ENCODE measurements around the gene HIRA. TPM values are rescaled to one million over a fixed set of nuclear protein-coding genes. Genes with fewer than 3 reads are reported as not detected.

HIRA gene
- total and polyA plus RNA-seq, 2 experiments from 2014 or later = 9.4 to 58.3 TPM

GRCh38 chr22:19477321-19478044 is 46.0 kb upstream of the HIRA start:
- H4K20me1 ChIP-seq (replicated peaks; ENCODE audit: insufficient read depth) = peaks cover 41% of the 10 kb centered on the region
- H3K36me3 Mint-ChIP-seq (ENCODE audit: low read depth) = peaks cover 21% of the 10 kb centered on the region
- H3K4me1 ChIP-seq (ENCODE audit: insufficient read depth) = peaks cover 13% of the 10 kb centered on the region
- TF ChIP-seq EZH2 (IDR thresholded peaks at IDR 0.05; ENCODE audit: low read depth, unreplicated experiment) (no peak), POLR2AphosphoS5 (IDR thresholded peaks at IDR 0.05; ENCODE audit: low read depth) (no peak), CREB1 (CRISPR knock-in tag; IDR thresholded peaks at IDR 0.05; ENCODE audit: low read depth) (no peak), JUNB (IDR thresholded peaks at IDR 0.05; ENCODE audit: unreplicated experiment) (no peak), ETS1 (IDR thresholded peaks at IDR 0.05) (no peak), CTCF (conservative IDR thresholded peaks at IDR 0.05; ENCODE audit: low read depth in 2 of 2) (no peak), EZH2phosphoT487 (IDR thresholded peaks at IDR 0.05; ENCODE audit: unreplicated experiment) (no peak), STAT1 (IDR thresholded peaks at IDR 0.05; ENCODE audit: unreplicated experiment) (no peak), ZNF114 (CRISPR knock-in tag; IDR thresholded peaks at IDR 0.05) (no peak)
- TF ChIP-seq, protein P1, sequence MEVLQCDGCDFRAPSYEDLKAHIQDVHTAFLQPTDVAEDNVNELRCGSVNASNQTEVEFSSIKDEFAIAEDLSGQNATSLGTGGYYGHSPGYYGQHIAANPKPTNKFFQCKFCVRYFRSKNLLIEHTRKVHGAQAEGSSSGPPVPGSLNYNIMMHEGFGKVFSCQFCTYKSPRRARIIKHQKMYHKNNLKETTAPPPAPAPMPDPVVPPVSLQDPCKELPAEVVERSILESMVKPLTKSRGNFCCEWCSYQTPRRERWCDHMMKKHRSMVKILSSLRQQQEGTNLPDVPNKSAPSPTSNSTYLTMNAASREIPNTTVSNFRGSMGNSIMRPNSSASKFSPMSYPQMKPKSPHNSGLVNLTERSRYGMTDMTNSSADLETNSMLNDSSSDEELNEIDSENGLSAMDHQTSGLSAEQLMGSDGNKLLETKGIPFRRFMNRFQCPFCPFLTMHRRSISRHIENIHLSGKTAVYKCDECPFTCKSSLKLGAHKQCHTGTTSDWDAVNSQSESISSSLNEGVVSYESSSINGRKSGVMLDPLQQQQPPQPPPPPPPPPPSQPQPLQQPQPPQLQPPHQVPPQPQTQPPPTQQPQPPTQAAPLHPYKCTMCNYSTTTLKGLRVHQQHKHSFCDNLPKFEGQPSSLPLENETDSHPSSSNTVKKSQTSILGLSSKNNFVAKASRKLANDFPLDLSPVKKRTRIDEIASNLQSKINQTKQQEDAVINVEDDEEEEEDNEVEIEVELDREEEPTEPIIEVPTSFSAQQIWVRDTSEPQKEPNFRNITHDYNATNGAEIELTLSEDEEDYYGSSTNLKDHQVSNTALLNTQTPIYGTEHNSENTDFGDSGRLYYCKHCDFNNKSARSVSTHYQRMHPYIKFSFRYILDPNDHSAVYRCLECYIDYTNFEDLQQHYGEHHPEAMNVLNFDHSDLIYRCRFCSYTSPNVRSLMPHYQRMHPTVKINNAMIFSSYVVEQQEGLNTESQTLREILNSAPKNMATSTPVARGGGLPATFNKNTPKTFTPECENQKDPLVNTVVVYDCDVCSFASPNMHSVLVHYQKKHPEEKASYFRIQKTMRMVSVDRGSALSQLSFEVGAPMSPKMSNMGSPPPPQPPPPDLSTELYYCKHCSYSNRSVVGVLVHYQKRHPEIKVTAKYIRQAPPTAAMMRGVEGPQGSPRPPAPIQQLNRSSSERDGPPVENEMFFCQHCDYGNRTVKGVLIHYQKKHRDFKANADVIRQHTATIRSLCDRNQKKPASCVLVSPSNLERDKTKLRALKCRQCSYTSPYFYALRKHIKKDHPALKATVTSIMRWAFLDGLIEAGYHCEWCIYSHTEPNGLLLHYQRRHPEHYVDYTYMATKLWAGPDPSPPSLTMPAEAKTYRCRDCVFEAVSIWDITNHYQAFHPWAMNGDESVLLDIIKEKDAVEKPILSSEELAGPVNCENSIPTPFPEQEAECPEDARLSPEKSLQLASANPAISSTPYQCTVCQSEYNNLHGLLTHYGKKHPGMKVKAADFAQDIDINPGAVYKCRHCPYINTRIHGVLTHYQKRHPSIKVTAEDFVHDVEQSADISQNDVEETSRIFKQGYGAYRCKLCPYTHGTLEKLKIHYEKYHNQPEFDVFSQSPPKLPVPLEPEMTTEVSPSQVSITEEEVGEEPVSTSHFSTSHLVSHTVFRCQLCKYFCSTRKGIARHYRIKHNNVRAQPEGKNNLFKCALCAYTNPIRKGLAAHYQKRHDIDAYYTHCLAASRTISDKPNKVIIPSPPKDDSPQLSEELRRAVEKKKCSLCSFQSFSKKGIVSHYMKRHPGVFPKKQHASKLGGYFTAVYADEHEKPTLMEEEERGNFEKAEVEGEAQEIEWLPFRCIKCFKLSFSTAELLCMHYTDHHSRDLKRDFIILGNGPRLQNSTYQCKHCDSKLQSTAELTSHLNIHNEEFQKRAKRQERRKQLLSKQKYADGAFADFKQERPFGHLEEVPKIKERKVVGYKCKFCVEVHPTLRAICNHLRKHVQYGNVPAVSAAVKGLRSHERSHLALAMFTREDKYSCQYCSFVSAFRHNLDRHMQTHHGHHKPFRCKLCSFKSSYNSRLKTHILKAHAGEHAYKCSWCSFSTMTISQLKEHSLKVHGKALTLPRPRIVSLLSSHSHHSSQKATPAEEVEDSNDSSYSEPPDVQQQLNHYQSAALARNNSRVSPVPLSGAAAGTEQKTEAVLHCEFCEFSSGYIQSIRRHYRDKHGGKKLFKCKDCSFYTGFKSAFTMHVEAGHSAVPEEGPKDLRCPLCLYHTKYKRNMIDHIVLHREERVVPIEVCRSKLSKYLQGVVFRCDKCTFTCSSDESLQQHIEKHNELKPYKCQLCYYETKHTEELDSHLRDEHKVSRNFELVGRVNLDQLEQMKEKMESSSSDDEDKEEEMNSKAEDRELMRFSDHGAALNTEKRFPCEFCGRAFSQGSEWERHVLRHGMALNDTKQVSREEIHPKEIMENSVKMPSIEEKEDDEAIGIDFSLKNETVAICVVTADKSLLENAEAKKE (CRISPR knock-in tag; IDR thresholded peaks at IDR 0.05) = no peak
- 0 out of 2 replicates have a peak, but pooled peaks cover 7% of the 10 kb centered on the region for H3K36me3 ChIP-seq (ENCODE audit: insufficient read depth)
- H3K4me3 Mint-ChIP-seq = peak overlapping the region; percentile 97
- H3K9me3 Mint-ChIP-seq = no peaks in the 10 kb centered on the region
- ATAC-seq (no peak), DNase-seq (ENCODE audit: low spot score) (no peak)
- H3K9me2 ChIP-seq (ENCODE audit: insufficient read depth) = no peaks in the 10 kb centered on the region
- H3K27me3 ChIP-seq (ENCODE audit: insufficient read depth) = no peaks in the 10 kb centered on the region
- H3K27ac ChIP-seq (ENCODE audit: low read depth) = no peak overlapping the region
- peaks cover 17% of the 10 kb centered on the region for H3K4me1 Mint-ChIP-seq
- H3K27ac Mint-ChIP-seq = no peak overlapping the region
- H3F3A ChIP-seq (replicated peaks; ENCODE audit: low read depth) = no peaks in the 10 kb centered on the region
- peak overlapping the region; percentile 55 for H3K4me3 ChIP-seq
- H3K27me3 Mint-ChIP-seq (ENCODE audit: insufficient read depth, low read depth, poor library complexity) = peaks cover 3% of the 10 kb centered on the region
- peaks cover 63% of the 10 kb centered on the region for H3K79me2 ChIP-seq (replicated peaks; ENCODE audit: insufficient read depth)
- H3K4me2 ChIP-seq = peak overlapping the region; percentile 98
- no peak overlapping the region for H2AFZ ChIP-seq
